GM21576 (cell line): ENCODE data around the gene RPS15A.
"Not testable (repeated sequence)": the region's sequence is repeated elsewhere in the genome, so short reads cannot be mapped to it uniquely, and the experiment has no call there.

Experiments used
- ATAC-seq: cut with Tn5 transposase; IDR thresholded peaks from one replicate; pipeline ENCODE4 v1.9.1; 2021; ENCODE audit warnings: mild to moderate bottlenecking, moderate library complexity; ENCODE audit not compliant: unreplicated experiment

Gene RPS15A

DNA sequence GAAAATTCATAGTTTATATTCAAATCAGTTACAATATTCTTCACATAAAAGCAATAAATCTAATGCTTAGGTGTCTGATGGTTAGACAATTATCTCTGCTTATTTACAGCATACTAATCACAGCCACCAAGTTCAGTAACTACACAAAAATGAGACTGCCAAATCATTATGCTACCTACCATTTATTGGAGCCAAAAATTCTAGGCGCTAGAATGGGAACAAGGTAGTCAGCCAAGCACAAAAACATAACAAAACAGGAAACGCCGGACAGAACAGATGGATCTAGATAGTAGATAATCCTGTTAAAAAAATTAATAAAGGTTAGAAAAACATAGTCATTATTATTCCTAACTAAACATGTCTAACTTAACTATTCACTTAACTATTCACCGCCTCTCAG is 7.6 kb upstream of the RPS15A start:
- ATAC-seq, result no peak

GRCh38 chr16:18796377-18796776 is 6.2 kb upstream of the RPS15A start:
- no peak for ATAC-seq

DNA sequence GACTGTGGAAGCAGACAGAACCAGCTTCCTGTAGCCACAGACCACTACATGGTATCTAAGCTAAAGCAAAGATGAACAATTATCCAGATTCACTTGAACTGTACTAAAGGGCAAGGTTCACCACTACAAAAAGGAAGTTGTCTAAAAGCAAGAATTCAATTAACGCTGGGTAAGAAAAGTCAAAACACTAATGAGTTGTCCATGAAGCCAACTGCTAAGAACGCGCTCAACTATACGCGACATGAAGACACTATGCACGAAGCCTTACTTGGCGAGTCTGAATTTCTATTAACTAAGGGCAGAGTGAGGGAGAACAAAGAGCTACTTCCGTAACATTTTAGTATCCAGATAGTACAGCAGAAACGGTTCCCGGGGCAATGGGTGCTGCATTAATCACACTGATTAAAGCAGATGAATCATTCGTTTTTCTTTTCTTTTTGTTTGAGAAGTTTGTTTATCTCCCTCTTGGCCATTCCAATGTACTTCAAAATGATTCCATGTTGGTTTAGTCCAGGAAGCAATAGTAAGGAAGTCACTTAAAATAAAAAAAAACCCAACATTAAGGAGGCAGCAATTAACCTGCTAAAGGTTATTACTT is 2.8 kb upstream of the RPS15A start:
- no peak for ATAC-seq

- ATAC-seq, result no peak
These were observed 652 bp downstream of the RPS15A start for GRCh38 chr16:18789515-18789849.

- no peak for ATAC-seq
These were observed 1.2 kb downstream of the RPS15A start for GRCh38 chr16:18788828-18789514.

GRCh38 chr16:18784917-18785623 is 5.1 kb downstream of the RPS15A start:
- no peak for ATAC-seq

- no peak for ATAC-seq
These were observed 6.4 kb downstream of the RPS15A start for GRCh38 chr16:18783430-18784341.

DNA sequence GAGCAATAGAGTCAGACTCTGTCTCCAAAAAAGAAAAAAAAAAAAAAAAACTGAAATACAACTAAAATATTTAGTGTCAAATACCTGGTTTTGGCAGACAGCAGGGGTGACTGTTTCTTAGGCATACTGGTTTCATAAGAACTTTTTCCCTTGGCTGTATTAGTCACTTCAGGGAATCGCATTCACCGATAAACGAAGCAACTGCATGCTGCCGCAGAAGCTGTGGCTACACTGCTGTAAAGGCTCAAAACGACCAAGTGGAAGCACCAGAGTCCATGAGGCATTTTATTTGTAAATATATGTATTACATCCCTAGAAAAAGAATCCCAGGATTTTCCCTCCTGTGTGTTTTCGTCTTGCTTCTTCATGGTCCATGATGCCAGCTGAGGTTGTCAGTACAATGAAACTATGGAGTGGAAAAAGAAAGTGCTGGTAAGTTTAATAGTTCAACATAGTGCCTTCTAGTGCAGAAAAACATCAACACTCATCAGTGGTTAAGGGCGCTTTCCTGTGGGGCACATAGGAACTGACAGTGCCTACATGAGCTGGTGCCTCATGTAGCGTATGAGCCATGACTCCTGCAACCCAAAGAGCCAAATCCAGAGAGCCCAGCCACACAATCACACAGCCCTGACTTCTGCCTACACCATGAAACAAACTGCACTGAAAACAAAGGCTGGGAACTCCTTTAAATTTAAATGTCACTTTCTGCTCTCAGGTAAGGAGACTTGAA is 7.3 kb downstream of the RPS15A start:
- no peak for ATAC-seq

DNA sequence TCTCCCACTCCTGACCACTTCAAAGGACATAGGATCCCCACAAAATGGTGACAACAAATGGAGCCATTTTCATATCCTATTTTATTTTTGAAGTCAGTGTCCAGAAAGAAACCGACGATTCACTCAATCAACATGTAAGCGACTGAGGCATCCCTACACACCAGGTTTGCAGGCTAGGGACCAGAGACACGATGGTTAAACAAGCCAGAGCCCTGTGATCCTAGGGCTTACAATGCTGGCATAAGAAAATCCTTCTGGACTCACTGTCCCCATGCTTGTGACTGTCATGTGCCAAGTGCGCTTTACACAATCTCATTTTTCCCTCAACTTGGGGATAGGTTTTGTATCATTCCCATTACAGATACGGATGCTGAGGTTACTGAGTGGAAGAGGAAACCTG is 8.9 kb downstream of the RPS15A start:
- not testable (repeated sequence) for ATAC-seq

- ATAC-seq, result not testable (repeated sequence)
These were observed 9.6 kb downstream of the RPS15A start for GRCh38 chr16:18780460-18781026.

GRCh38 chr16:18777664-18778063 is 12.5 kb downstream of the RPS15A start:
- not testable (repeated sequence) for ATAC-seq

GRCh38 chr16:18776334-18776733 is 13.8 kb downstream of the RPS15A start:
- not testable (repeated sequence) for ATAC-seq

DNA sequence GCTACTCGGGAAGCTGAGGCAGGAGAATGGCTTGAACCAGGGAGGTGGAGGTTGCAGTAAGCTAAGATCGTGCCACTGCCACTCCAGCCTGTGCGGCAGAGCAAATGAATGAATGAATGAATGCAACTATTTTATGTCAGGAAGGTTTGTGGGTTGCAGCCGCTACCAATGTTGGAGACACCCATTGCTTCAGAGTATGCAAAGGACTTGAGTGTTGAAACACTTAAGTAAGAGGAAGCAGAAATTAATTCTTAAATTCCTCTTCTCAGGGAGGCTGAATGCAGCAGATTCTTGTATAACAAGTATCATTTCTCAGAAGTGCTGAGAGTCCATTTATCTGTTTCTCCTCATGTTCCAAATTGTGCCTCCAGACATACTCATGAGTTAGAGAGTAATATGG is 15.5 kb downstream of the RPS15A start:
- not testable (repeated sequence) for ATAC-seq

GRCh38 chr16:18772171-18772570 is 18.0 kb downstream of the RPS15A start:
- not testable (repeated sequence) for ATAC-seq

DNA sequence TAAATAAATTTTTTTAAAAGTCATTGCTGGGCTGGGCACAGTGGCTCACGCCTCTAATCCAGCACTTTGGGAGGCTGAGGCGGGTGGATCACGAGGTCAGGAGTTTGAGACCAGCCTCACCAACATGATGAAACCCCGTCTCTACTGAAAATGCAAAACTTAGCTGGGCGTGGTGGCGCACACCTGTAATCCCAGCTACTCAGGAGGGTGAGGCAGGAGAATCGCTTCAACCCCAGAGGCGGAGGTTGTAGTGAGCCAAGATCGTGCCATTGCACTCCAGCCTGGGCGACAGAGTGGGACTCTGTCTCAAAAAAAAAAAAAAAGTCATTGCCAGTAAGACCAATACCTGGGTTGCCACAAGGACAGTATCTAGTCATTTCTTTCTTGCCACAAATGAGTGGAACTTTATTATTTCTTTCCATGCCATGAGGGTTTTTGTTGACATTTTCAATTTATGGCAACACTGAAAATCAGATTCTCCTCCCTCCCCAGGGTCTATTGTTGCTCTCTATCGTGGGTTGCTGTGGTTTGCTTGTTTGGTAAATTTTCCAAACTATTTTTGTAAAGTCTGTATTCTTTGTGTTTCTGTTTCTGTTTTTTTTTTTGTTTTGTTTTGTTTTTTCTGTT is 19.7 kb downstream of the RPS15A start:
- not testable (repeated sequence) for ATAC-seq

- peak; percentile 47 for ATAC-seq
These were observed 22.9 kb downstream of the RPS15A start for GRCh38 chr16:18767217-18767616.

DNA sequence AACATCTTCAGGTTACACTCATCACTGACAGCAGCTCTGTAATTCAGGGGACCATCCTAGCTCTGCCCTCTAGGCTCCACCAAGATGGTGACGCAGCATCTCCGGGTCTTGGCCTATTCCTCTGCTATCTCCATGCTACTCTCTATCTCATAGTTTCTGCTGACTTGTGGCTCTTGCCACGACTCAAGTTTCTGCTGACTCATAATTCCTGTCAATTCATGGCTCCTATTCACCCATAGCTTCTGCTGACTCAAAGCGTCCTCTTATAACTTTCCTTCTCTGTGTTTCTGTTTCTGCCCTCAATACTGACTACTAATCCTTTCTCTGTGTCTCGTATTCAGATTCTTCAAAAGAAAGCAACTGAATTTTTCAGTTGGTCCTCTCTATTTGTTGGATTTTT is 27.4 kb downstream of the RPS15A start:
- peak; percentile 41 for ATAC-seq

DNA sequence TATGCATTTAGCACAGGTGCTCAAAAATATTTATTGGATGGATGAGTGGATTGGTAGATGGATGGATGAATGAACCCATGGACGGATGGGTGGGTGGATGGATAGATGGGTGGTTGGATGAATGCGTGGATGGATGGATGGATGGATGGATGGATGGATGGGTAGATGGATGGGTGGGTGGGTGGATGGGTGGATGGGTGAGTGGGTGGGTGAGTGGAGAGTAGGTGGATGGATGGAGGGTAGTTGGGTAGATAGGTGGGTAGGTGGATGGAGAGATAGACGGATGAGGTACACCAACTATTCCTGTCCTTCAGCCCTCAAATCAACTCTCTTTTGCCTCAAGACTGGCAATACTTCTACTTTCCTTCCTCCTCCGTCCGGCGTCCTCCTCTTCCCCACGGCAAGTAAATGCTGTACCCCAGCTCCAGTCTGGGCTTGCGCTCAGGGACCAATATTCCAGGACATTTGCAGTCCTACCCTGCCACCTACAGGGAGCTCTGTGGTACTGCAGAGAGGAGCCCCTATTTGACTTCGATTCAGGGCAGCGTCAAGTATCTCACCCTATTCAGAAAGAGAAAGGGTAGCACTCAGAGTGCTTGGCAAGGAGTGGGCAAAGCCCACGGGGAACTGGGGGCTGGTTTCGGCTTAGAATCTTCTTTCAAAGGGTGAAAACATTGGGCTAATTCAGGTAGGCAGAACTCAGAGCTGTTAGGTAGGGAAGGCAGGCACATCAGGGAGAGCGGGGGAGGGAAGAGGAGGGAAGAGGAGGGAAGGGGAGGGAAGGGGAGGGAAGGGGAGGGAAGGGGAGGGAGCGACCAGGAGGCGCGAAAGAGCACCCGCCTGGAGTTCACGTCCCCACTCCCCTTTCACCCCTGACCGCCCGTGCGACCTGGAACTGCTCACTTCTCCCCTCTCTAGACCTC is 30.3 kb downstream of the RPS15A start:
- peak; percentile 51 for ATAC-seq
